Measurements from ENCODE around the gene USE1.

USE1 gene

GRCh38 chr19:17259118-17259780 lies 44.1 kb downstream of the USE1 start:
- no peak for DNase-seq (ENCODE audit: low read depth)

- DNase-seq (ENCODE audit: low read depth), result no peak
These were observed 44.8 kb downstream of the USE1 start for GRCh38 chr19:17259934-17260333.

- no peak for DNase-seq (ENCODE audit: low read depth)
These were observed 45.7 kb downstream of the USE1 start for GRCh38 chr19:17260842-17261325.

- no peak for DNase-seq (ENCODE audit: low read depth)
These were observed 47.4 kb downstream of the USE1 start for GRCh38 chr19:17262557-17262956.

- DNase-seq (ENCODE audit: low read depth), result no peak
These were observed 48.8 kb downstream of the USE1 start for GRCh38 chr19:17263712-17264640.

GRCh38 chr19:17264641-17264979 lies 49.5 kb downstream of the USE1 start, which contains the start of gene USHBP1:
Gene USHBP1, minus strand, starts transcription at chr19:17264745. Its CDS starts 446 bp downstream, at chr19:17264299.
- DNase-seq (ENCODE audit: low read depth), result no peak

GRCh38 chr19:17266026-17266425 lies 50.9 kb downstream of the USE1 start:
- no peak for DNase-seq (ENCODE audit: low read depth)

- DNase-seq (ENCODE audit: low read depth), result no peak
These were observed 51.4 kb downstream of the USE1 start for GRCh38 chr19:17266589-17266974.

- peak; percentile 100 for DNase-seq (ENCODE audit: low read depth)
These were observed 52.0 kb downstream of the USE1 start, which contains the start of gene BABAM1 for GRCh38 chr19:17266975-17267788. Gene BABAM1, plus strand, starts transcription at chr19:17267443. Its CDS starts 1,364 bp downstream, at chr19:17268807.

GRCh38 chr19:17268754-17269153 lies 53.6 kb downstream of the USE1 start:
- DNase-seq (ENCODE audit: low read depth), result no peak

All from non-pigmented ciliary epithelial cell (primary cell).